HEK293 (cell line): ENCODE measurements around the gene TEAD1.

Source experiments
- CTCF ChIA-PET: fragments of 350-600 bp; formaldehyde crosslinking; extraction: SDS; loops from one replicate; lab custom pipeline; 2021; ENCODE audit warnings: antibody characterized with exemption; lab: Yijun Ruan, JAX
- POLR2A ChIA-PET: fragments of 300-600 bp; formaldehyde crosslinking; extraction: SDS; loops from one replicate; lab custom pipeline; 2020; ENCODE audit warnings: antibody characterized with exemption, inconsistent platforms; lab: Yijun Ruan, JAX
- H3K27ac ChIP-seq: fragments of 200-500 bp; sonication (Bioruptor generic); 2 replicates; pipeline ENCODE4 v1.5.1; 2014; ENCODE audit warnings: low read depth, low read length, control low read depth, inconsistent platforms; ENCODE audit errors: extremely low read depth
- H3K36me3 ChIP-seq, 2 experiments: fragments of 200-500 bp in 1 of 2; sonication (Bioruptor generic) in 1 of 2; 1 replicate in 1 of 2; 2 replicates in 1 of 2; pipeline ENCODE4 v1.5.1; 2014 to 2017; ENCODE audit warnings: inconsistent platforms in 2 of 2, low read length in 2 of 2; ENCODE audit not compliant: control insufficient read depth in 2 of 2, insufficient read depth in 1 of 2
- H3K4me1 ChIP-seq: fragments of 200-500 bp; sonication (Bioruptor generic); 2 replicates; pipeline ENCODE4 v1.5.1; 2014; ENCODE audit warnings: mild to moderate bottlenecking, low read length, inconsistent platforms; ENCODE audit not compliant: control insufficient read depth, insufficient read depth
- H3K4me3 ChIP-seq: 2 replicates; pipeline ENCODE4 v1.5.1; 2011; ENCODE audit warnings: low read depth, mild to moderate bottlenecking, control low read depth, low read length, moderate library complexity
- H3K9me3 ChIP-seq: fragments of 200-500 bp; sonication (Bioruptor generic); 2 replicates; pipeline ENCODE4 v1.5.1; 2014; ENCODE audit warnings: low read depth, low read length, inconsistent platforms; ENCODE audit not compliant: control insufficient read depth, insufficient read depth
- EGR2 ChIP-seq: fragments of 450-650 bp; formaldehyde crosslinking; IDR thresholded peaks from 2 replicates; pipeline ENCODE4 v1.5.1; 2016; ENCODE audit warnings: low read depth, missing biosample characterization, missing genetic modification characterization
- IKZF3 ChIP-seq: fragments of 450-650 bp; IDR thresholded peaks from 2 replicates; pipeline ENCODE4 v1.5.0; 2018; ENCODE audit warnings: missing biosample characterization, mild to moderate bottlenecking, missing genetic modification characterization, moderate library complexity
- SCRT2 ChIP-seq: fragments of 450-650 bp; formaldehyde crosslinking; IDR thresholded peaks from 2 replicates; pipeline ENCODE4 v1.5.1; 2016; ENCODE audit warnings: missing biosample characterization, missing genetic modification characterization
- ZFHX2 ChIP-seq: fragments of 450-650 bp; formaldehyde crosslinking; conservative IDR thresholded peaks from 2 replicates; pipeline ENCODE4 v1.5.1; 2016; ENCODE audit warnings: missing biosample characterization, missing genetic modification characterization
- ZFP3 ChIP-seq: fragments of 450-650 bp; formaldehyde crosslinking; IDR thresholded peaks from 2 replicates; pipeline ENCODE4 v1.5.1; 2016; ENCODE audit warnings: low read depth, missing biosample characterization, missing genetic modification characterization
- ZNF292 ChIP-seq: fragments of 450-650 bp; formaldehyde crosslinking; IDR thresholded peaks from 2 replicates; pipeline ENCODE4 v1.5.1; 2016; ENCODE audit warnings: low read depth, missing biosample characterization, missing genetic modification characterization, borderline replicate concordance
- ZNF514 ChIP-seq: fragments of 450-650 bp; formaldehyde crosslinking; IDR thresholded peaks from 2 replicates; pipeline ENCODE4 v1.5.1; 2016; ENCODE audit warnings: missing biosample characterization, missing genetic modification characterization
- ZNF623 ChIP-seq: fragments of 450-650 bp; formaldehyde crosslinking; IDR thresholded peaks from 2 replicates; pipeline ENCODE4 v1.5.1; 2016; ENCODE audit warnings: missing biosample characterization, missing genetic modification characterization
- ZNF664 ChIP-seq: fragments of 450-650 bp; formaldehyde crosslinking; IDR thresholded peaks from 2 replicates; pipeline ENCODE4 v1.5.1; 2016; ENCODE audit warnings: missing biosample characterization, missing genetic modification characterization
- ZNF707 ChIP-seq: fragments of 450-650 bp; formaldehyde crosslinking; IDR thresholded peaks from 2 replicates; pipeline ENCODE4 v1.5.1; 2016; ENCODE audit warnings: missing biosample characterization, missing genetic modification characterization
- ZSCAN16 ChIP-seq: fragments of 450-650 bp; formaldehyde crosslinking; IDR thresholded peaks from 2 replicates; pipeline ENCODE4 v1.5.1; 2016; ENCODE audit warnings: missing biosample characterization, missing genetic modification characterization
- TF ChIP-seq, protein P1 (sequence below): fragments of 450-650 bp; formaldehyde crosslinking; IDR thresholded peaks from 2 replicates; pipeline ENCODE4 v1.5.1; 2016; ENCODE audit warnings: missing biosample characterization, missing genetic modification characterization, borderline replicate concordance
- TF ChIP-seq, protein P2 (sequence below): fragments of 450-650 bp; formaldehyde crosslinking; conservative IDR thresholded peaks from 2 replicates; pipeline ENCODE4 v1.5.1; 2016; ENCODE audit warnings: low read depth, missing biosample characterization, missing genetic modification characterization
- TF ChIP-seq, protein P3 (sequence below): fragments of 450-650 bp; formaldehyde crosslinking; IDR thresholded peaks from 2 replicates; pipeline ENCODE4 v1.5.1; 2016; ENCODE audit warnings: missing biosample characterization, missing genetic modification characterization
- TF ChIP-seq, protein P4 (sequence below): fragments of 450-650 bp; formaldehyde crosslinking; IDR thresholded peaks from 2 replicates; pipeline ENCODE4 v1.5.1; 2016; ENCODE audit warnings: missing biosample characterization, missing genetic modification characterization
- TF ChIP-seq, protein P5 (sequence below): fragments of 450-650 bp; formaldehyde crosslinking; IDR thresholded peaks from 2 replicates; pipeline ENCODE4 v1.5.1; 2016; ENCODE audit warnings: missing biosample characterization, missing genetic modification characterization
- TF ChIP-seq, protein P6 (sequence below): fragments of 450-650 bp; formaldehyde crosslinking; IDR thresholded peaks from 2 replicates; pipeline ENCODE4; 2016; ENCODE audit warnings: missing biosample characterization, missing genetic modification characterization
- TF ChIP-seq, protein P7 (sequence below): fragments of 450-650 bp; formaldehyde crosslinking; IDR thresholded peaks from 2 replicates; pipeline ENCODE4 v1.5.1; 2017; ENCODE audit warnings: missing biosample characterization, missing genetic modification characterization

Gene TEAD1

DNA sequence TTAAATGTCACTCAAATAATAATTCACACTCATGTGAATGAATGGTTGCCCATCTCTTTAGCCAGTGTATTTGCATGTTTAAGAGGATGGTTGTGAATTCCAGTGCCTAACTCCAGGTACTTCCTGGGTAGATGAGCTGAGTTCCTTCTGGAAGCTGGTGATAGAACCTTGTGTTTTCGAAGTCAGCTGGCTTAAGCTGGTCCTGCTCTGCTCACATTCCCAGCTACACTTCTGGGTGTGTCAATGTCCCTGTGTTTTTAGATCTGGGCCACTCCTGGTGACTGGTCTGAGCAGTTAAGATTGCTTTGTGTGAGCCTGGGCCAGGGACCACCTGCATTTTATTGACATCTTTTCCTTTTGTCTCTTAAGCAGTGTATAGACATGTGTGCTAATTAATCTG lies 10.6 kb downstream of the TEAD1 start (continued):
- TF ChIP-seq, protein P1, sequence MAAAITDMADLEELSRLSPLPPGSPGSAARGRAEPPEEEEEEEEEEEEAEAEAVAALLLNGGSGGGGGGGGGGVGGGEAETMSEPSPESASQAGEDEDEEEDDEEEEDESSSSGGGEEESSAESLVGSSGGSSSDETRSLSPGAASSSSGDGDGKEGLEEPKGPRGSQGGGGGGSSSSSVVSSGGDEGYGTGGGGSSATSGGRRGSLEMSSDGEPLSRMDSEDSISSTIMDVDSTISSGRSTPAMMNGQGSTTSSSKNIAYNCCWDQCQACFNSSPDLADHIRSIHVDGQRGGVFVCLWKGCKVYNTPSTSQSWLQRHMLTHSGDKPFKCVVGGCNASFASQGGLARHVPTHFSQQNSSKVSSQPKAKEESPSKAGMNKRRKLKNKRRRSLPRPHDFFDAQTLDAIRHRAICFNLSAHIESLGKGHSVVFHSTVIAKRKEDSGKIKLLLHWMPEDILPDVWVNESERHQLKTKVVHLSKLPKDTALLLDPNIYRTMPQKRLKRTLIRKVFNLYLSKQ, result no peak

DNA sequence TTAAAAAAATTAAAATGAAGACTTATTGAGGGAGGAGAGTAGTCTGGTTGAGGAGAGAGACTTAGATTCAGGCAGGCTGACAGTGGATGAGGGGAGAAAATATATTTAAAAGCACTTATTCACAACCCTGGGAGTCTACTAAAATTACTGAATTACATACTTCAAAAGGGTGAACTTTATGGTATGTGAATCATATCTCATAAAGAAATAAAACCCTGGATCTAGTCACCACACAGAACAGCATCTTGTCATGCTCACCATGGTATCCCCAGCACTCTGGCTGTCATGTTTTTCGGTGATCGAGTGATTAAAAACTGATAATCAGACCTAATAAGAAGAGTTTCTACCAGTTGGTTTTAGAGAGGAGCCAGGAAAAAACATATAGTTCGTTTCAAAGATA lies 11.0 kb downstream of the TEAD1 start:
- Histone ChIP-seq H3K36me3 (no peaks in the 10 kb centered on the region), H3K4me1 (no peaks in the 10 kb centered on the region), H3K9me3 (no peaks in the 10 kb centered on the region), H3K27ac (no peak overlapping the region), H3K4me3 (no peak overlapping the region)
- CTCF ChIA-PET, result no interaction called here
- POLR2A ChIA-PET, result no interaction called here
- TF ChIP-seq IKZF3 (tag by site-specific recombination), result no peak
- TF ChIP-seq, protein P2, sequence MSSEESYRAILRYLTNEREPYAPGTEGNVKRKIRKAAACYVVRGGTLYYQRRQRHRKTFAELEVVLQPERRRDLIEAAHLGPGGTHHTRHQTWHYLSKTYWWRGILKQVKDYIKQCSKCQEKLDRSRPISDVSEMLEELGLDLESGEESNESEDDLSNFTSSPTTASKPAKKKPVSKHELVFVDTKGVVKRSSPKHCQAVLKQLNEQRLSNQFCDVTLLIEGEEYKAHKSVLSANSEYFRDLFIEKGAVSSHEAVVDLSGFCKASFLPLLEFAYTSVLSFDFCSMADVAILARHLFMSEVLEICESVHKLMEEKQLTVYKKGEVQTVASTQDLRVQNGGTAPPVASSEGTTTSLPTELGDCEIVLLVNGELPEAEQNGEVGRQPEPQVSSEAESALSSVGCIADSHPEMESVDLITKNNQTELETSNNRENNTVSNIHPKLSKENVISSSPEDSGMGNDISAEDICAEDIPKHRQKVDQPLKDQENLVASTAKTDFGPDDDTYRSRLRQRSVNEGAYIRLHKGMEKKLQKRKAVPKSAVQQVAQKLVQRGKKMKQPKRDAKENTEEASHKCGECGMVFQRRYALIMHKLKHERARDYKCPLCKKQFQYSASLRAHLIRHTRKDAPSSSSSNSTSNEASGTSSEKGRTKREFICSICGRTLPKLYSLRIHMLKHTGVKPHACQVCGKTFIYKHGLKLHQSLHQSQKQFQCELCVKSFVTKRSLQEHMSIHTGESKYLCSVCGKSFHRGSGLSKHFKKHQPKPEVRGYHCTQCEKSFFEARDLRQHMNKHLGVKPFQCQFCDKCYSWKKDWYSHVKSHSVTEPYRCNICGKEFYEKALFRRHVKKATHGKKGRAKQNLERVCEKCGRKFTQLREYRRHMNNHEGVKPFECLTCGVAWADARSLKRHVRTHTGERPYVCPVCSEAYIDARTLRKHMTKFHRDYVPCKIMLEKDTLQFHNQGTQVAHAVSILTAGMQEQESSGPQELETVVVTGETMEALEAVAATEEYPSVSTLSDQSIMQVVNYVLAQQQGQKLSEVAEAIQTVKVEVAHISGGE (tag by site-specific recombination), result no peak
- TF ChIP-seq, protein P3, sequence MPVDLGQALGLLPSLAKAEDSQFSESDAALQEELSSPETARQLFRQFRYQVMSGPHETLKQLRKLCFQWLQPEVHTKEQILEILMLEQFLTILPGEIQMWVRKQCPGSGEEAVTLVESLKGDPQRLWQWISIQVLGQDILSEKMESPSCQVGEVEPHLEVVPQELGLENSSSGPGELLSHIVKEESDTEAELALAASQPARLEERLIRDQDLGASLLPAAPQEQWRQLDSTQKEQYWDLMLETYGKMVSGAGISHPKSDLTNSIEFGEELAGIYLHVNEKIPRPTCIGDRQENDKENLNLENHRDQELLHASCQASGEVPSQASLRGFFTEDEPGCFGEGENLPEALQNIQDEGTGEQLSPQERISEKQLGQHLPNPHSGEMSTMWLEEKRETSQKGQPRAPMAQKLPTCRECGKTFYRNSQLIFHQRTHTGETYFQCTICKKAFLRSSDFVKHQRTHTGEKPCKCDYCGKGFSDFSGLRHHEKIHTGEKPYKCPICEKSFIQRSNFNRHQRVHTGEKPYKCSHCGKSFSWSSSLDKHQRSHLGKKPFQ (tag by site-specific recombination), result no peak
- no peak for TF ChIP-seq ZNF707 (tag by site-specific recombination)
- TF ChIP-seq ZFP3, result no peak
- TF ChIP-seq SCRT2 (tag by site-specific recombination), result no peak
- TF ChIP-seq ZFHX2 (tag by site-specific recombination), result no peak
- TF ChIP-seq, protein P4, sequence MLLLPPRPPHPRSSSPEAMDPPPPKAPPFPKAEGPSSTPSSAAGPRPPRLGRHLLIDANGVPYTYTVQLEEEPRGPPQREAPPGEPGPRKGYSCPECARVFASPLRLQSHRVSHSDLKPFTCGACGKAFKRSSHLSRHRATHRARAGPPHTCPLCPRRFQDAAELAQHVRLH (tag by site-specific recombination), result no peak
- TF ChIP-seq, protein P5, sequence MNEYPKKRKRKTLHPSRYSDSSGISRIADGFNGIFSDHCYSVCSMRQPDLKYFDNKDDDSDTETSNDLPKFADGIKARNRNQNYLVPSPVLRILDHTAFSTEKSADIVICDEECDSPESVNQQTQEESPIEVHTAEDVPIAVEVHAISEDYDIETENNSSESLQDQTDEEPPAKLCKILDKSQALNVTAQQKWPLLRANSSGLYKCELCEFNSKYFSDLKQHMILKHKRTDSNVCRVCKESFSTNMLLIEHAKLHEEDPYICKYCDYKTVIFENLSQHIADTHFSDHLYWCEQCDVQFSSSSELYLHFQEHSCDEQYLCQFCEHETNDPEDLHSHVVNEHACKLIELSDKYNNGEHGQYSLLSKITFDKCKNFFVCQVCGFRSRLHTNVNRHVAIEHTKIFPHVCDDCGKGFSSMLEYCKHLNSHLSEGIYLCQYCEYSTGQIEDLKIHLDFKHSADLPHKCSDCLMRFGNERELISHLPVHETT (tag by site-specific recombination), result no peak
- TF ChIP-seq, protein P6, sequence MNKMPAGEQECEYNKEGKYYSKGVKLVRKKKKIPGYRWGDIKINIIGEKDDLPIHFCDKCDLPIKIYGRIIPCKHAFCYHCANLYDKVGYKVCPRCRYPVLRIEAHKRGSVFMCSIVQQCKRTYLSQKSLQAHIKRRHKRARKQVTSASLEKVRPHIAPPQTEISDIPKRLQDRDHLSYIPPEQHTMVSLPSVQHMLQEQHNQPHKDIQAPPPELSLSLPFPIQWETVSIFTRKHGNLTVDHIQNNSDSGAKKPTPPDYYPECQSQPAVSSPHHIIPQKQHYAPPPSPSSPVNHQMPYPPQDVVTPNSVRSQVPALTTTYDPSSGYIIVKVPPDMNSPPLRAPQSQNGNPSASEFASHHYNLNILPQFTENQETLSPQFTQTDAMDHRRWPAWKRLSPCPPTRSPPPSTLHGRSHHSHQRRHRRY (tag by site-specific recombination), result no peak
- no peak for TF ChIP-seq ZNF664 (tag by site-specific recombination)
- no peak for TF ChIP-seq ZNF623 (tag by site-specific recombination)
- no peak for TF ChIP-seq ZNF292 (tag by site-specific recombination)
- TF ChIP-seq ZSCAN16, result no peak
- TF ChIP-seq, protein P7, sequence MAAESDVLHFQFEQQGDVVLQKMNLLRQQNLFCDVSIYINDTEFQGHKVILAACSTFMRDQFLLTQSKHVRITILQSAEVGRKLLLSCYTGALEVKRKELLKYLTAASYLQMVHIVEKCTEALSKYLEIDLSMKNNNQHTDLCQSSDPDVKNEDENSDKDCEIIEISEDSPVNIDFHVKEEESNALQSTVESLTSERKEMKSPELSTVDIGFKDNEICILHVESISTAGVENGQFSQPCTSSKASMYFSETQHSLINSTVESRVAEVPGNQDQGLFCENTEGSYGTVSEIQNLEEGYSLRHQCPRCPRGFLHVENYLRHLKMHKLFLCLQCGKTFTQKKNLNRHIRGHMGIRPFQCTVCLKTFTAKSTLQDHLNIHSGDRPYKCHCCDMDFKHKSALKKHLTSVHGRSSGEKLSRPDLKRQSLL (tag by site-specific recombination), result no peak
- TF ChIP-seq EGR2 (tag by site-specific recombination), result no peak
- TF ChIP-seq ZNF514, result no peak
